WTC11 (cell line): ENCODE data around the gene CPHXL. TPM values are rescaled to one million over a fixed set of nuclear protein-coding genes. Genes with fewer than 3 reads are reported as not detected.

Experiments
- ATAC-seq: fragments of 200-7000 bp; cut with Tn5 transposase; 2 replicates; pipeline ENCODE4 v1.10.0; 2021; ENCODE audit warnings: mild to moderate bottlenecking, moderate library complexity
- CTCF ChIA-PET: fragments of 300-600 bp; sonication (Branson Sonifier 250); formaldehyde crosslinking; loops from one replicate; lab custom pipeline; 2021; ENCODE audit warnings: antibody characterized with exemption; lab: Charles Lee
- POLR2A ChIA-PET: fragments of 350-600 bp; sonication (Branson Sonifier 250); formaldehyde crosslinking; loops from one replicate; lab custom pipeline; 2021; ENCODE audit warnings: antibody characterized with exemption; lab: Charles Lee
- DNase-seq: peaks from one replicate; pipeline ENCODE4 v3.0.0; 2021; ENCODE audit warnings: low spot score
- H3K27ac Mint-ChIP-seq: 2 replicates; pipeline ENCODE4 v1.8.0; 2021; ENCODE audit warnings: mixed read lengths
- H3K27me3 Mint-ChIP-seq: 2 replicates; pipeline ENCODE4 v1.8.0; 2021; ENCODE audit warnings: low read depth, mild to moderate bottlenecking, moderate library complexity, mixed read lengths
- H3K36me3 Mint-ChIP-seq: 2 replicates; pipeline ENCODE4 v1.8.0; 2021; ENCODE audit warnings: mixed read lengths
- H3K4me1 Mint-ChIP-seq: 2 replicates; pipeline ENCODE4 v1.8.0; 2022; ENCODE audit warnings: mixed read lengths
- H3K4me3 Mint-ChIP-seq: 2 replicates; pipeline ENCODE4 v1.8.0; 2021; ENCODE audit warnings: mild to moderate bottlenecking, moderate library complexity, mixed read lengths
- H3K9me3 Mint-ChIP-seq: 2 replicates; pipeline ENCODE4 v1.8.0; 2021; ENCODE audit warnings: mixed read lengths
- CBFB ChIP-seq: sonication (generic); formaldehyde crosslinking; IDR thresholded peaks from 2 replicates; pipeline ENCODE4 v1.8.1; 2022; ENCODE audit warnings: mild to moderate bottlenecking, low read depth, missing genetic modification reagents
- EMX1 ChIP-seq: fragments of 250-450 bp; sonication (Bioruptor Pico); IDR thresholded peaks from 2 replicates; pipeline ENCODE4 v1.8.0; 2021; ENCODE audit warnings: mild to moderate bottlenecking
- ETV6 ChIP-seq: sonication (generic); formaldehyde crosslinking; IDR thresholded peaks from 2 replicates; pipeline ENCODE4 v1.8.1; 2022; ENCODE audit warnings: mild to moderate bottlenecking, missing genetic modification reagents
- FOXK1 ChIP-seq: sonication (generic); formaldehyde crosslinking; IDR thresholded peaks from 2 replicates; pipeline ENCODE4 v1.8.0; 2022; ENCODE audit warnings: mild to moderate bottlenecking, moderate library complexity, missing genetic modification reagents
- FOXP1 ChIP-seq: sonication (generic); formaldehyde crosslinking; IDR thresholded peaks from 2 replicates; pipeline ENCODE4 v1.8.0; 2022; ENCODE audit warnings: missing genetic modification reagents, mild to moderate bottlenecking, moderate library complexity, borderline replicate concordance
- JAZF1 ChIP-seq: fragments of 250-450 bp; sonication (Bioruptor Pico); IDR thresholded peaks from 2 replicates; pipeline ENCODE4 v1.9.0; 2021; ENCODE audit warnings: moderate library complexity, mild to moderate bottlenecking, inconsistent platforms
- NFATC4 ChIP-seq: fragments of 250-450 bp; sonication (Bioruptor Pico); IDR thresholded peaks from 2 replicates; pipeline ENCODE4 v1.9.0; 2021; ENCODE audit warnings: mild to moderate bottlenecking
- NFE2L1 ChIP-seq: sonication (generic); formaldehyde crosslinking; IDR thresholded peaks from 2 replicates; pipeline ENCODE4 v1.8.1; 2023; ENCODE audit warnings: missing genetic modification reagents
- PRRX2 ChIP-seq: fragments of 250-450 bp; sonication (Bioruptor Pico); IDR thresholded peaks from 2 replicates; pipeline ENCODE4 v1.8.0; 2021; ENCODE audit warnings: mild to moderate bottlenecking
- SMAD3 ChIP-seq: sonication (generic); formaldehyde crosslinking; IDR thresholded peaks from 2 replicates; pipeline ENCODE4 v1.8.0; 2022; ENCODE audit warnings: missing genetic modification reagents, mild to moderate bottlenecking, borderline replicate concordance
- TEAD1 ChIP-seq: sonication (generic); formaldehyde crosslinking; IDR thresholded peaks from 2 replicates; pipeline ENCODE4 v1.8.0; 2022; ENCODE audit warnings: mild to moderate bottlenecking, missing genetic modification reagents
- ZNF263 ChIP-seq: sonication (generic); formaldehyde crosslinking; IDR thresholded peaks from 2 replicates; pipeline ENCODE4 v1.8.1; 2022; ENCODE audit warnings: low read depth, mild to moderate bottlenecking, moderate library complexity, missing genetic modification reagents
- ZNF317 ChIP-seq: sonication (generic); formaldehyde crosslinking; IDR thresholded peaks from 2 replicates; pipeline ENCODE4 v1.8.1; 2023; ENCODE audit warnings: low read depth, mild to moderate bottlenecking, moderate library complexity, missing genetic modification reagents, borderline replicate concordance
- ZNF396 ChIP-seq: fragments of 250-450 bp; sonication (Bioruptor Pico); IDR thresholded peaks from 2 replicates; pipeline ENCODE4 v1.8.0; 2021; ENCODE audit warnings: mild to moderate bottlenecking, moderate library complexity, borderline replicate concordance
- total RNA-seq: library from RNA; stranded (reverse); gene quantifications from 3 replicates; pipeline ENCODE4 v1.2.3, GENCODE V29; 2021
- TF ChIP-seq, protein P1 (sequence below): sonication (generic); formaldehyde crosslinking; IDR thresholded peaks from 2 replicates; pipeline ENCODE4 v1.8.0; 2022; ENCODE audit warnings: mild to moderate bottlenecking, missing genetic modification reagents
- TF ChIP-seq, protein P2 (sequence below): sonication (generic); formaldehyde crosslinking; IDR thresholded peaks from 2 replicates; pipeline ENCODE4 v1.8.0; 2023; ENCODE audit warnings: missing genetic modification reagents, mild to moderate bottlenecking, borderline replicate concordance
- TF ChIP-seq, protein P3 (sequence below): sonication (generic); formaldehyde crosslinking; IDR thresholded peaks from 2 replicates; pipeline ENCODE4 v1.8.1; 2022; ENCODE audit warnings: mild to moderate bottlenecking, moderate library complexity, missing genetic modification reagents
- TF ChIP-seq, protein P4 (sequence below): sonication (generic); formaldehyde crosslinking; IDR thresholded peaks from 2 replicates; pipeline ENCODE4 v1.8.0; 2022; ENCODE audit warnings: mild to moderate bottlenecking, missing genetic modification reagents
- TF ChIP-seq, protein P5 (sequence below): sonication (generic); formaldehyde crosslinking; IDR thresholded peaks from 2 replicates; pipeline ENCODE4 v1.8.1; 2023; ENCODE audit warnings: mild to moderate bottlenecking, missing genetic modification reagents, moderate library complexity
- TF ChIP-seq, protein P6 (sequence below): sonication (generic); formaldehyde crosslinking; IDR thresholded peaks from 2 replicates; pipeline ENCODE4 v1.8.0; 2023; ENCODE audit warnings: missing genetic modification reagents
- TF ChIP-seq, protein P7 (sequence below): sonication (generic); formaldehyde crosslinking; IDR thresholded peaks from 2 replicates; pipeline ENCODE4 v1.8.1; 2023; ENCODE audit warnings: mild to moderate bottlenecking, missing genetic modification reagents
- TF ChIP-seq, protein P8 (sequence below): fragments of 200-600 bp; IDR thresholded peaks from 2 replicates; pipeline ENCODE4 v1.8.0; 2022; ENCODE audit warnings: antibody characterized with exemption

CPHXL gene
- total RNA-seq, 1 experiment from 2014 or later: not detected

DNA sequence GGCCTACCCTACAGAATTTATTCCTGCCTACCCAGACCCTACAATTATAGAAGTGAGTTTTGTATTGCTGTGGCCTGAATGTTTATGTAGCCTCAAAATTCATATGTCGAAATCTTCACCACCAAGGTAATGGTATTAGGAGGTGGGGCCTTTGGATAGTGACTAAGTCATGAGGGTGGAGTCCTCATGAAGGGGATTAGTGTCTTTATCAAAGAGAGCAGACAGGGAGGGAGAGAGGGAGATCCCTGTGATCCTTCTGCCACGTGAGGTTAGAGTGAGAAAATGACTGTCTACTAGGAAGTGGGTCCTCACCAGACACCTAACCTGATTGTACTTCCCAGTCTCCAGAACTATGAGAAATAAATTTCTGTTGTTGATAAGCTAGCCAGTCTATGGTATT lies 24.0 kb downstream of the CPHXL start:
- CTCF ChIA-PET: no interaction called here
- peaks cover 5% of the 10 kb centered on the region for H3K36me3 Mint-ChIP-seq
- peaks cover 43% of the 10 kb centered on the region for H3K9me3 Mint-ChIP-seq
- DNase-seq: no peak
- TF ChIP-seq FOXK1 (CRISPR knock-in tag): no peak
- TF ChIP-seq, protein P1, sequence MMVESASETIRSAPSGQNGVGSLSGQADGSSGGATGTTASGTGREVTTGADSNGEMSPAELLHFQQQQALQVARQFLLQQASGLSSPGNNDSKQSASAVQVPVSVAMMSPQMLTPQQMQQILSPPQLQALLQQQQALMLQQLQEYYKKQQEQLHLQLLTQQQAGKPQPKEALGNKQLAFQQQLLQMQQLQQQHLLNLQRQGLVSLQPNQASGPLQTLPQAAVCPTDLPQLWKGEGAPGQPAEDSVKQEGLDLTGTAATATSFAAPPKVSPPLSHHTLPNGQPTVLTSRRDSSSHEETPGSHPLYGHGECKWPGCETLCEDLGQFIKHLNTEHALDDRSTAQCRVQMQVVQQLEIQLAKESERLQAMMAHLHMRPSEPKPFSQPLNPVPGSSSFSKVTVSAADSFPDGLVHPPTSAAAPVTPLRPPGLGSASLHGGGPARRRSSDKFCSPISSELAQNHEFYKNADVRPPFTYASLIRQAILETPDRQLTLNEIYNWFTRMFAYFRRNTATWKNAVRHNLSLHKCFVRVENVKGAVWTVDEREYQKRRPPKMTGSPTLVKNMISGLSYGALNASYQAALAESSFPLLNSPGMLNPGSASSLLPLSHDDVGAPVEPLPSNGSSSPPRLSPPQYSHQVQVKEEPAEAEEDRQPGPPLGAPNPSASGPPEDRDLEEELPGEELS: no peak
- TF ChIP-seq NFE2L1 (CRISPR knock-in tag): no peak
- TF ChIP-seq ZNF263 (CRISPR knock-in tag): no peak
- TF ChIP-seq ZNF317 (CRISPR knock-in tag): no peak
- TF ChIP-seq EMX1 (CRISPR knock-in tag): no peak
- TF ChIP-seq JAZF1 (CRISPR knock-in tag): no peak
- no peak for TF ChIP-seq CBFB
- no peak for TF ChIP-seq PRRX2 (CRISPR knock-in tag)
- TF ChIP-seq ZNF396 (CRISPR knock-in tag): no peak
- no peak for TF ChIP-seq SMAD3 (CRISPR knock-in tag)
- no peak for TF ChIP-seq FOXP1 (CRISPR knock-in tag)
- TF ChIP-seq ETV6 (CRISPR knock-in tag): no peak
- H3K4me1 Mint-ChIP-seq: no peaks in the 10 kb centered on the region; the same call in 1 of the 2 replicates
- H3K27me3 Mint-ChIP-seq: peaks cover 7% of the 10 kb centered on the region
- POLR2A ChIA-PET: no interaction called here
- no peak for ATAC-seq
- no peak overlapping the region for H3K4me3 Mint-ChIP-seq
- no peak overlapping the region for H3K27ac Mint-ChIP-seq

DNA sequence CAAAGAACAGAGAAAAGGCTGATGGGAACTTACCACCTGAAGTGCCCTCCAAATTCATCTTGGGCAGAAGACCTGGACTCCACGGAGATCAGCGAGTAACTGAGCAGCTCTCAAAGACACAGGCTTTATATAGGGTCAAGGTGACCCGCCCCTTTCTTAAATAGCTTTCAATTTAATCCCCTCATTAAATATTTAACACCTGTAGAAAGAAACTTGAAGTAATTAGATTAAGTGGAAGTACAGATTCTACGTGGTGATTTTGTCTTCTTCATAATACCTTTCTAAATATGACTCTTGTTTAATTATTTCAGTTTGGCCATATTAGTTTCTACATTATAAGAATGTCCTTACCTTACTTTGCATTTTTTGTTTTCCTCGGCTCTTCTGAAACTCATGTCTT lies 24.9 kb downstream of the CPHXL start, which contains the start of gene DUXB:
DUXB (minus strand) TSS at position 101 of the 400 bp plus-strand sequence; CDS start at position 58, 43 bp downstream.
- Mint-ChIP-seq H3K27me3 (peaks cover 7% of the 10 kb centered on the region), H3K4me1 (no peaks in the 10 kb centered on the region; the same call in 1 of the 2 replicates), H3K9me3 (peaks cover 37% of the 10 kb centered on the region), H3K27ac (no peak within 1 kb of the TSS), H3K4me3 (no peak within 1 kb of the TSS), H3K36me3 (peaks cover 3% of the 10 kb centered on the region; the same call in 1 of the 2 replicates)
- CTCF ChIA-PET: no interaction called here
- DNase-seq (no peak), ATAC-seq (no peak)
- TF ChIP-seq, protein P2, sequence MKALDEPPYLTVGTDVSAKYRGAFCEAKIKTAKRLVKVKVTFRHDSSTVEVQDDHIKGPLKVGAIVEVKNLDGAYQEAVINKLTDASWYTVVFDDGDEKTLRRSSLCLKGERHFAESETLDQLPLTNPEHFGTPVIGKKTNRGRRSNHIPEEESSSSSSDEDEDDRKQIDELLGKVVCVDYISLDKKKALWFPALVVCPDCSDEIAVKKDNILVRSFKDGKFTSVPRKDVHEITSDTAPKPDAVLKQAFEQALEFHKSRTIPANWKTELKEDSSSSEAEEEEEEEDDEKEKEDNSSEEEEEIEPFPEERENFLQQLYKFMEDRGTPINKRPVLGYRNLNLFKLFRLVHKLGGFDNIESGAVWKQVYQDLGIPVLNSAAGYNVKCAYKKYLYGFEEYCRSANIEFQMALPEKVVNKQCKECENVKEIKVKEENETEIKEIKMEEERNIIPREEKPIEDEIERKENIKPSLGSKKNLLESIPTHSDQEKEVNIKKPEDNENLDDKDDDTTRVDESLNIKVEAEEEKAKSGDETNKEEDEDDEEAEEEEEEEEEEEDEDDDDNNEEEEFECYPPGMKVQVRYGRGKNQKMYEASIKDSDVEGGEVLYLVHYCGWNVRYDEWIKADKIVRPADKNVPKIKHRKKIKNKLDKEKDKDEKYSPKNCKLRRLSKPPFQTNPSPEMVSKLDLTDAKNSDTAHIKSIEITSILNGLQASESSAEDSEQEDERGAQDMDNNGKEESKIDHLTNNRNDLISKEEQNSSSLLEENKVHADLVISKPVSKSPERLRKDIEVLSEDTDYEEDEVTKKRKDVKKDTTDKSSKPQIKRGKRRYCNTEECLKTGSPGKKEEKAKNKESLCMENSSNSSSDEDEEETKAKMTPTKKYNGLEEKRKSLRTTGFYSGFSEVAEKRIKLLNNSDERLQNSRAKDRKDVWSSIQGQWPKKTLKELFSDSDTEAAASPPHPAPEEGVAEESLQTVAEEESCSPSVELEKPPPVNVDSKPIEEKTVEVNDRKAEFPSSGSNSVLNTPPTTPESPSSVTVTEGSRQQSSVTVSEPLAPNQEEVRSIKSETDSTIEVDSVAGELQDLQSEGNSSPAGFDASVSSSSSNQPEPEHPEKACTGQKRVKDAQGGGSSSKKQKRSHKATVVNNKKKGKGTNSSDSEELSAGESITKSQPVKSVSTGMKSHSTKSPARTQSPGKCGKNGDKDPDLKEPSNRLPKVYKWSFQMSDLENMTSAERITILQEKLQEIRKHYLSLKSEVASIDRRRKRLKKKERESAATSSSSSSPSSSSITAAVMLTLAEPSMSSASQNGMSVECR: no peak
- TF ChIP-seq, protein P3, sequence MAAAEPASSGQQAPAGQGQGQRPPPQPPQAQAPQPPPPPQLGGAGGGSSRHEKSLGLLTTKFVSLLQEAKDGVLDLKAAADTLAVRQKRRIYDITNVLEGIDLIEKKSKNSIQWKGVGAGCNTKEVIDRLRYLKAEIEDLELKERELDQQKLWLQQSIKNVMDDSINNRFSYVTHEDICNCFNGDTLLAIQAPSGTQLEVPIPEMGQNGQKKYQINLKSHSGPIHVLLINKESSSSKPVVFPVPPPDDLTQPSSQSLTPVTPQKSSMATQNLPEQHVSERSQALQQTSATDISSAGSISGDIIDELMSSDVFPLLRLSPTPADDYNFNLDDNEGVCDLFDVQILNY (CRISPR knock-in tag): no peak
- TF ChIP-seq, protein P4, sequence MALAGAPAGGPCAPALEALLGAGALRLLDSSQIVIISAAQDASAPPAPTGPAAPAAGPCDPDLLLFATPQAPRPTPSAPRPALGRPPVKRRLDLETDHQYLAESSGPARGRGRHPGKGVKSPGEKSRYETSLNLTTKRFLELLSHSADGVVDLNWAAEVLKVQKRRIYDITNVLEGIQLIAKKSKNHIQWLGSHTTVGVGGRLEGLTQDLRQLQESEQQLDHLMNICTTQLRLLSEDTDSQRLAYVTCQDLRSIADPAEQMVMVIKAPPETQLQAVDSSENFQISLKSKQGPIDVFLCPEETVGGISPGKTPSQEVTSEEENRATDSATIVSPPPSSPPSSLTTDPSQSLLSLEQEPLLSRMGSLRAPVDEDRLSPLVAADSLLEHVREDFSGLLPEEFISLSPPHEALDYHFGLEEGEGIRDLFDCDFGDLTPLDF: no peak
- TF ChIP-seq, protein P5, sequence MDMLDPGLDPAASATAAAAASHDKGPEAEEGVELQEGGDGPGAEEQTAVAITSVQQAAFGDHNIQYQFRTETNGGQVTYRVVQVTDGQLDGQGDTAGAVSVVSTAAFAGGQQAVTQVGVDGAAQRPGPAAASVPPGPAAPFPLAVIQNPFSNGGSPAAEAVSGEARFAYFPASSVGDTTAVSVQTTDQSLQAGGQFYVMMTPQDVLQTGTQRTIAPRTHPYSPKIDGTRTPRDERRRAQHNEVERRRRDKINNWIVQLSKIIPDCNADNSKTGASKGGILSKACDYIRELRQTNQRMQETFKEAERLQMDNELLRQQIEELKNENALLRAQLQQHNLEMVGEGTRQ (CRISPR knock-in tag): no peak
- TF ChIP-seq PRRX2 (CRISPR knock-in tag): no peak
- TF ChIP-seq, protein P6, sequence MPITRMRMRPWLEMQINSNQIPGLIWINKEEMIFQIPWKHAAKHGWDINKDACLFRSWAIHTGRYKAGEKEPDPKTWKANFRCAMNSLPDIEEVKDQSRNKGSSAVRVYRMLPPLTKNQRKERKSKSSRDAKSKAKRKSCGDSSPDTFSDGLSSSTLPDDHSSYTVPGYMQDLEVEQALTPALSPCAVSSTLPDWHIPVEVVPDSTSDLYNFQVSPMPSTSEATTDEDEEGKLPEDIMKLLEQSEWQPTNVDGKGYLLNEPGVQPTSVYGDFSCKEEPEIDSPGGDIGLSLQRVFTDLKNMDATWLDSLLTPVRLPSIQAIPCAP (CRISPR knock-in tag): no peak
- TF ChIP-seq, protein P7, sequence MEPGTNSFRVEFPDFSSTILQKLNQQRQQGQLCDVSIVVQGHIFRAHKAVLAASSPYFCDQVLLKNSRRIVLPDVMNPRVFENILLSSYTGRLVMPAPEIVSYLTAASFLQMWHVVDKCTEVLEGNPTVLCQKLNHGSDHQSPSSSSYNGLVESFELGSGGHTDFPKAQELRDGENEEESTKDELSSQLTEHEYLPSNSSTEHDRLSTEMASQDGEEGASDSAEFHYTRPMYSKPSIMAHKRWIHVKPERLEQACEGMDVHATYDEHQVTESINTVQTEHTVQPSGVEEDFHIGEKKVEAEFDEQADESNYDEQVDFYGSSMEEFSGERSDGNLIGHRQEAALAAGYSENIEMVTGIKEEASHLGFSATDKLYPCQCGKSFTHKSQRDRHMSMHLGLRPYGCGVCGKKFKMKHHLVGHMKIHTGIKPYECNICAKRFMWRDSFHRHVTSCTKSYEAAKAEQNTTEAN (CRISPR knock-in tag): no peak
- TF ChIP-seq TEAD1 (CRISPR knock-in tag): no peak
- TF ChIP-seq, protein P8, sequence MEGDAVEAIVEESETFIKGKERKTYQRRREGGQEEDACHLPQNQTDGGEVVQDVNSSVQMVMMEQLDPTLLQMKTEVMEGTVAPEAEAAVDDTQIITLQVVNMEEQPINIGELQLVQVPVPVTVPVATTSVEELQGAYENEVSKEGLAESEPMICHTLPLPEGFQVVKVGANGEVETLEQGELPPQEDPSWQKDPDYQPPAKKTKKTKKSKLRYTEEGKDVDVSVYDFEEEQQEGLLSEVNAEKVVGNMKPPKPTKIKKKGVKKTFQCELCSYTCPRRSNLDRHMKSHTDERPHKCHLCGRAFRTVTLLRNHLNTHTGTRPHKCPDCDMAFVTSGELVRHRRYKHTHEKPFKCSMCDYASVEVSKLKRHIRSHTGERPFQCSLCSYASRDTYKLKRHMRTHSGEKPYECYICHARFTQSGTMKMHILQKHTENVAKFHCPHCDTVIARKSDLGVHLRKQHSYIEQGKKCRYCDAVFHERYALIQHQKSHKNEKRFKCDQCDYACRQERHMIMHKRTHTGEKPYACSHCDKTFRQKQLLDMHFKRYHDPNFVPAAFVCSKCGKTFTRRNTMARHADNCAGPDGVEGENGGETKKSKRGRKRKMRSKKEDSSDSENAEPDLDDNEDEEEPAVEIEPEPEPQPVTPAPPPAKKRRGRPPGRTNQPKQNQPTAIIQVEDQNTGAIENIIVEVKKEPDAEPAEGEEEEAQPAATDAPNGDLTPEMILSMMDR: no peak
- no peak for TF ChIP-seq NFATC4
- TF ChIP-seq NFE2L1 (CRISPR knock-in tag): no peak
- TF ChIP-seq, all 79 proteins: peak for 0
- POLR2A ChIA-PET: no interaction called here
